Activated CD4-positive, alpha-beta T cell treated with anti-CD3 and anti-CD28 coated beads for 36 hours (primary cell): Measurements from ENCODE around the gene GDI1. TPM values are rescaled to one million over a fixed set of nuclear protein-coding genes. Genes with fewer than 3 reads are reported as not detected.
A peak's percentile ranks its signal among the peaks of the same experiment; 100 is the strongest.

ENCODE experiments used
- ATAC-seq: fragments of 200-7000 bp; cut with Tn5 transposase; one replicate; pipeline ENCODE4 v1.10.0; 2021; ENCODE audit warnings: mild to moderate bottlenecking, moderate library complexity
- CTCF ChIA-PET: fragments of 350-600 bp; sonication (Branson Sonifier 250); formaldehyde crosslinking; loops from one replicate; lab custom pipeline; 2021; ENCODE audit warnings: antibody characterized with exemption; lab: Charles Lee
- POLR2A ChIA-PET: fragments of 350-600 bp; sonication (Branson Sonifier 250); formaldehyde crosslinking; loops from one replicate; lab custom pipeline; 2021; ENCODE audit warnings: antibody characterized with exemption, inconsistent platforms; lab: Charles Lee
- DNase-seq: peaks from one replicate; pipeline ENCODE4 v3.0.0-alpha.2; 2020
- H3K27ac Mint-ChIP-seq: one replicate; pipeline ENCODE4 v1.8.0; 2021; ENCODE audit warnings: mixed read lengths
- H3K27me3 Mint-ChIP-seq: one replicate; pipeline ENCODE4 v1.8.0; 2021; ENCODE audit warnings: mixed read lengths
- H3K36me3 Mint-ChIP-seq: one replicate; pipeline ENCODE4 v1.8.0; 2021; ENCODE audit warnings: low read depth, mixed read lengths
- H3K4me1 Mint-ChIP-seq: one replicate; pipeline ENCODE4 v1.8.0; 2021; ENCODE audit warnings: mixed read lengths
- H3K4me3 Mint-ChIP-seq: one replicate; pipeline ENCODE4 v1.8.0; 2021; ENCODE audit warnings: mild to moderate bottlenecking, moderate library complexity, mixed read lengths
- H3K9me3 Mint-ChIP-seq: one replicate; pipeline ENCODE4 v1.8.0; 2021; ENCODE audit warnings: low read depth, mixed read lengths
- intact Hi-C, 2 experiments: fragments of 100-400 bp; cut with DNase I in 1 of 2; cut with micrococcal nuclease in 1 of 2; formaldehyde crosslinking; loops; one replicate each; pipeline versions ENCODE4 v1.14.2 to v1.15.1; 2022 to 2024; cut with DNase I, micrococcal nuclease
- total RNA-seq, 2 experiments: library from RNA; stranded (reverse); gene quantifications; one replicate each; pipeline ENCODE4 v1.2.3, GENCODE V29; 2021

The GDI1 gene
- total RNA-seq, 2 experiments from 2014 or later = 100 to 117 TPM

DNA sequence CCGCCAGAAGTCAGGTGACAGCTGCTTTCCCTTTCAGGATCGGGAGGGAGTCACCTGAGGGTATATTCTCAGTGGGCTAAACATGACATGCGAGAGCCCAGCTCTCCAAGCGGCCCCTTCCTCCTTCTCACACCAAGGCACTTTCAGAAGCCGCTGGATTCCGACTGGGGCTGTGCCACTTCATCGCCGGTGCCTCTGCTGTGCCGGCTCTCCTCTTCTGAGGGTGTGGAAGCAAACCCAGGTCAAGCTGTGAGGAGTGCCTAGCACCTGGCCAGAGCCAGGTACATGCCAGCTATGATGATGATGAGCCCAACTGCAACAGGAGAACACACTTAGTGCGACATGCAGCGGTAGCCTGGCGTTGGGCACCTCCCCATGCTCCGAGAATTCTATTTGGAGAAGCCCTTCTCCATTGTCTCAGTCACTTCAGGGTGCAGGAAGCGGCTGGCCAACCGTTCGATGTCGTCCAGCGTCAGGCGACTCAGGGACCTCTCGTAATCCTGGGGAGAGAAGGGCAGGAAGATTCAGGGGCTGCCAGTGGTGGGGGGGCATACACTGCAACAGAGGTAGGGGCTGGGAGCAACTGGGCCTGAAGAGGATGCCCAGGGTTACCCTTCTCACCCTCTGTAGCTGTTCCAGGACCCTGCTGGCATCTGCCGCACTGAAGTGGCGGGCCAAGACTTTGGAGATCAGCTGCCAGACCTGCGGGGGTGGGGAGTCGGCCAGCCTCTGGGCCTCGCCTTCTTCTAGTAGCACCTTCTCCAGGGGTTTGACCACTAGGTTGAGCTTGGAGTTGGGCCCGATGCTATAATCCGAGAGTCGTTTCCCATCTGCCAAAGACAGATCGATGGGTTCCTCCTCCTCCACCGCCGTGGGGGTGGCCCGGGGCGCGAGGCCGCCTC lies 48.4 kb downstream of the GDI1 start:
- ATAC-seq (no peak), DNase-seq (no peak)
- Mint-ChIP-seq H3K4me1 (peaks cover 31% of the 10 kb centered on the region), H3K9me3 (no peaks in the 10 kb centered on the region), H3K27ac (peak overlapping the region; percentile 58), H3K36me3 (peaks cover 12% of the 10 kb centered on the region), H3K4me3 (peak overlapping the region; percentile 71), H3K27me3 (no peaks in the 10 kb centered on the region)
- ChIA-PET POLR2A (no interaction called here), CTCF (no interaction called here)
- intact Hi-C loops = loop anchor here (1.0 to 10.0 kb wide), 4 partner anchors 31 to 761 kb away; partner anchors contain the start of genes ABCD1 (in 1 of the 2), BCAP31 (in 1 of the 2), FAM3A (in 1 of the 2) and RPL10 (in 1 of the 2)

DNA sequence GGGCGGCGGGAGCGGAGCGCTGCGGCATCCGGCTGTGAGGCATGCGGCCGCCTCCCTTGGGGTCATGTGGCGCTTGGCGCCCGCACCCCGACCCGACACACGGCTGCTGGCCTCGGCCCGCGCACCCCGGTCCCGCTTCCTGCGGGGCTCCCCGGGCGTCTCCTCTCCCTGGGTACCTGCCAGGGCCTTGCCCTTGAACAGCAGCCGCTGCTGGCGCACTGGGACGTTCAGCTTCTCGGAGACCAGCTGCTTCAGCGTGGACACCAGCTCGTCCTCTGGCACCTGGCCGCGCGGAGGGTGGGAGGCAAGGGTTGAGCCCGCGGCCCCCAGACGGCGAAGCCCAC lies 49.1 kb downstream of the GDI1 start:
- peak overlapping the region; percentile 71 for H3K4me3 Mint-ChIP-seq
- H3K4me1 Mint-ChIP-seq = peaks cover 31% of the 10 kb centered on the region
- ChIA-PET CTCF (no interaction called here), POLR2A (no interaction called here)
- H3K36me3 Mint-ChIP-seq = peaks cover 12% of the 10 kb centered on the region
- no peak overlapping the region for H3K27ac Mint-ChIP-seq
- peak; percentile 7 for ATAC-seq
- no peaks in the 10 kb centered on the region for H3K9me3 Mint-ChIP-seq
- intact Hi-C loops = loop anchor here (1.0 to 10.0 kb wide), 4 partner anchors 30 to 761 kb away; partner anchors contain the start of genes ABCD1 (in 1 of the 2), BCAP31 (in 1 of the 2), FAM3A (in 1 of the 2) and RPL10 (in 1 of the 2)
- DNase-seq = peak; percentile 58
- no peaks in the 10 kb centered on the region for H3K27me3 Mint-ChIP-seq

DNA sequence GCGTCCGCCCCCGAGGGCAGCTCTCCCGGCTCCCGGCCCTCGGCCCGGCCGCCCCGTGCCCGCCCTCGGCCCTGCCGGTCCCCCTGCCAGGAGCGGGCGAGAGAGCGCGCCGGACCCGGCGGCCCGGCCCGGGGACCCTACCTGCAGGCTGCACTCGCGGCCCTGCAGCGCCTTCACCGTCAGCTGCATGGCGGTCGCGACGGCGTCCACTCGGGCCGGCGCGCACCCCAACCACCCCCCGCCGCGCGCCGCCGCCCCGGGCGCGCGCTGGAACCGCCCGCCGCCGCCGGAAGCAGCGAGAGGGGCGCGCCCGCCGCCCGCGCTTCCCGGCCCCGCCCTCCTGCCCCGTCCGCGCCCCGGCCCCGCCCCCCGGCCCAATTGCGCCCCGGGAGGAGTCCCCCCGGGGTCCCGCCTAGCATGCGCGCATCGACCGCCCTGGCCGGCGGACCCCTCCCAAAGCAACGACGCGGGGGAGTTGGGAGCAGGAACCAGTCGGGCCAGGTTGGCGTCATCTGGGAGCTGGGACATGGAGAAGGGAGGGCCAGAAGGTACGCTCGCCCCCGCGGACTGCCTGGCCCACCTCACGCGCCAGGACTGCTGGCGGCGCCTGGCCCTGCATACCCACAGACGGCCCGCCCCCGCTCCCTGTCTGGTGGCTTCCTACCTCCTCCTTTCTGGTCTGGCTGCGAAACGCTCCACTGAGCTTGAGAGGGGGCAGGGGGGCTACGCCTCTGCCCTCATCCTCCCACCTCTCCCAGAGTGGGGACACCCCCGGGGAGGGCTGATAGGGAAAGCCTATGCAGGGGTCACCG lies 49.6 kb downstream of the GDI1 start, which contains the start of gene UBL4A:
UBL4A (minus strand) TSS at position 220 of the 812 bp plus-strand sequence; CDS start at position 189, 31 bp downstream.
- intact Hi-C loops = loop anchor here (1.0 to 10.0 kb wide), 4 partner anchors 30 to 762 kb away; partner anchors contain the start of genes ABCD1 (in 1 of the 2), BCAP31 (in 1 of the 2), FAM3A (in 1 of the 2) and RPL10 (in 1 of the 2)
- ChIA-PET POLR2A (interaction anchor here (0.6 to 1.2 kb wide), 3 partner anchors 8 to 116 kb away, joined by 3 to 4 read pairs (median 4); partner anchors contain the start of gene LAGE3), CTCF (no interaction called here)
- peak; percentile 21 for ATAC-seq
- Mint-ChIP-seq H3K36me3 (peaks cover 12% of the 10 kb centered on the region), H3K27ac (peak within 1 kb of the TSS; percentile 58), H3K27me3 (no peaks in the 10 kb centered on the region), H3K4me3 (peak within 1 kb of the TSS; percentile 71), H3K9me3 (no peaks in the 10 kb centered on the region), H3K4me1 (peaks cover 33% of the 10 kb centered on the region)
- peak; percentile 70 for DNase-seq

DNA sequence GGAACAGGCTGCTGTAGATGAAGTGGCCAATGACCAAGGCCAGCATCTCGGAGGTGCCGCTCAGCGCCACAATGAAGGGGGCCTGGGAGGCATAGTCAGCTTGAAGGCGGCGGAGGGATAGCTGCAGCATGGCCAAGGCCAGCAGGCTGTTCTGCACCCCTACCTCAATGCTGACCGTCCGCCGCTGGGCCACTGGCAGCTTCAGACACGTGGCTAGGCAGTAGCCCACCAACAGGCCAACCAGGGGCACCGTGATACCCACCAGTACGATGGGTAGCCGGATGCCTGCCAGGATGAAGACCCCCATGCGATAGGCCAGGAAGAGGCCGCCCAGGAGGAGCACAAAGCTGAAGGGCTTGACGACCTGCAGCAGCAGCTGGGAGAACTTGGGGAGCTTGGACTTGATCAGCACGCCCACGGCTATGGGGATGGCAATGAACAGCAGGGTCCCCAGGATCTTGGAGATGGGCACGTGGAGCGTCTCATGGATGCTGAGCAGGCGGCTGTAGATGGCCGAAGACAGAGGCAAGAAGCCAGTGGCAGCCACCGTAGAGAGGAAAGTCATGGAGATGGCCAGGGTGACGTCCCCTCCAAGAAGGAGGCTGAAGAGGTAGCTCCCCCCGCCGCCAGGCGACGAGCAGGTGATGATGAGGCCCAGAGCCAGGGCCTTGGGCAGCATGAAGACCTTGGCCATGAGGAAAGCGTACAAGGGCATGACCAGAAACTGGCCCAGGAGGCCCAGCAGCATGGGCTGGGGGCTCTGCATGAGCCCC lies 50.8 kb downstream of the GDI1 start:
- DNase-seq (no peak), ATAC-seq (no peak)
- ChIA-PET POLR2A (interaction anchor here (0.8 to 1.2 kb wide), 2 partner anchors 9 to 117 kb away, joined by 3 to 4 read pairs; partner anchors contain the start of gene LAGE3), CTCF (interaction anchor here (0.6 kb wide), 1 partner anchor 8 kb away, joined by 3 read pairs; no protein-coding TSS in a partner anchor)
- no peaks in the 10 kb centered on the region for H3K9me3 Mint-ChIP-seq
- H3K27ac Mint-ChIP-seq = no peak overlapping the region
- intact Hi-C loops = loop anchor here (5.0 to 10.0 kb wide), 2 partner anchors 45 to 763 kb away; partner anchors contain the start of genes ABCD1 (in 1 of the 2) and BCAP31 (in 1 of the 2)
- H3K36me3 Mint-ChIP-seq = peaks cover 12% of the 10 kb centered on the region
- H3K4me3 Mint-ChIP-seq = no peak overlapping the region
- no peaks in the 10 kb centered on the region for H3K27me3 Mint-ChIP-seq
- peaks cover 33% of the 10 kb centered on the region for H3K4me1 Mint-ChIP-seq

DNA sequence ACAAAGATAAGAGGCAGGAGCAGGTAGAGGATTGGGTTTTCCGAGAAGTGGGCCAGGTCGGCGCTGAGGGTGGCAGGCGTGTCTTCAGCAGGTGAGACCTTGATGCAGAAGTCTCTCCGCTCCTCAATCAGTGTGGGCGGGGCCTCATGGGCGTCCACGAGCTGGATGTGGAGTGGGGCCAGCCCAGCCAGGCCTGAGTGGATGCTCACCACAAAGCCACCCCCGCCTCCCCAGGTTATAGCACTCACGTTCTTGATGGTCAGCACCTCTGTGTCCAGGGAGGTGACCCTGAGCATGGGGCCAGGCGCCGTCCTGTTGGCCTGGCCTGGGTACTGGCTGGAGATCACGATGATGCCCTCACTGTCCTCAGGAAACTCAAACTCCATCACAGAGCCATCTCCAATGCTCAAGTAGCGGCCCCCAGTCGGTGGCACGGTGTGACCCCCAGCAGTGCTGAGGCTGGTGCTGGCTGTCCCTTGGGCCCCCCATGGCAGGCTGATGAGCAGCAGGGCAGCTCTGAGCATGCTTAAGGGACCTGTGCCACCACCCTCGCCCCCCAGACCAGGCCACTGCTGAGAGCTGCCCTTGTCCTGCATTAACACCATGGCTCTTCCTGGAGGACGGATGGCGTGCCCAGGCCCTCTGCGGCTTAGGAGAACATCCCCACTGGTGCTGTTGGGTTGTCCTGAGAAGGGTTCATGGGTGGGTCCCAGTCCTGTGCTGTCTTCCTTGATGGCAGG lies 51.6 kb downstream of the GDI1 start:
- intact Hi-C loops = loop anchor here (5.0 to 10.0 kb wide), 2 partner anchors 44 to 764 kb away; partner anchors contain the start of genes ABCD1 (in 1 of the 2) and BCAP31 (in 1 of the 2)
- ChIA-PET POLR2A (no interaction called here), CTCF (interaction anchor here (0.6 kb wide), 2 partner anchors 8 to 26 kb away, joined by 3 read pairs; no protein-coding TSS in a partner anchor)
- Mint-ChIP-seq H3K27me3 (no peaks in the 10 kb centered on the region), H3K4me1 (peaks cover 30% of the 10 kb centered on the region), H3K36me3 (peaks cover 9% of the 10 kb centered on the region), H3K9me3 (no peaks in the 10 kb centered on the region), H3K27ac (no peak overlapping the region), H3K4me3 (no peak overlapping the region)
- ATAC-seq (no peak), DNase-seq (no peak)

DNA sequence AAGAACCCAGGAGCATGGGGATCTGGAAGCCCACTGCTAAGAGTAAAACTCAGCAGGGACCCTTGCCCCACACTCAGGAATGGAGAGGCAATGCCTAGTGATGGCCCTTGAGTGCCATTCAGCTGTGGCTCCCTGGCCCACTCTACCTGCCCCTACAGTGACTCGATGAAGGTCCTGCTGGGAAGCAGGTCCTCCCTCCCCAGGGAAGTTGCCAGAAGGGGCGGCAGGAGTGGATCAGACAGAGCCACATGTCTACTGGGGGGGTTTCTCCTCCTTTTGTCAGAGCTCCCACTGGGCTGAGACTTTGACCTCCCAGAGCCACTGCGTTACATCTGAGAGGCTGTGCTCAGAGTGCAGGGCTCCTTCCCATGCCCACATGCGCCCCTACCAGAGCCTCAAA lies 52.2 kb downstream of the GDI1 start:
- Mint-ChIP-seq H3K9me3 (no peaks in the 10 kb centered on the region), H3K27ac (peak overlapping the region; percentile 86)
- CTCF ChIA-PET = interaction anchor here (0.6 kb wide), 2 partner anchors 26 to 48 kb away, joined by 3 read pairs; no protein-coding TSS in a partner anchor

DNA sequence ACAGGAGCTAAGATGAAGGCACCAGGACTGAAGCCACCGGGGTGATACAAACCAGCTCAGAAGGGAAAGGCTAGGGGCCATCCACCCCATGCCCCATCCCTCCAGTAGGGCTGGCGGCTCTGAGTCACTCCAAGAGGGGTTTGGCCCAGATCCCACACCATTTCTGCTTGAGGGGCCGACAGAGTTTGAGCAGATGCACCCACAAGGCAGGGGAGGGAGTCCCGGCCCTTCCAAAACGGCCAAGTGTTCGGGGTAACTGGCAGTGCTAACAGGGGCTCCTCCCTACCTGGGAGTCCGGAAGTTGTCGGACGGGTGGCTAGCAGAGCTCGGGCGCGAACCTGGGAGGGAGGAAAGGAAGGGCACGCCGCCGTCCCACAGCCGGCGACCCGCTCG lies 53.1 kb downstream of the GDI1 start:
- POLR2A ChIA-PET = interaction anchor here (0.5 to 1.4 kb wide), 2 partner anchors 12 to 119 kb away, joined by 3 to 4 read pairs; no protein-coding TSS in a partner anchor
- H3K36me3 Mint-ChIP-seq = peaks cover 7% of the 10 kb centered on the region
- peak; percentile 52 for DNase-seq
- peak overlapping the region; percentile 85 for H3K4me3 Mint-ChIP-seq
- H3K27ac Mint-ChIP-seq = peak overlapping the region; percentile 86
- peak; percentile 19 for ATAC-seq
- intact Hi-C loops = loop anchor here in 1 of 2 experiments (1.0 to 2.0 kb wide), 10 partner anchors 11 to 518 kb away; partner anchors contain the start of genes ATP6AP1, FAM3A, GDI1 and IKBKG
- no peaks in the 10 kb centered on the region for H3K9me3 Mint-ChIP-seq
- CTCF ChIA-PET = interaction anchor here (0.9 to 1.1 kb wide), 2 partner anchors 9 to 37 kb away, joined by 3 to 8 read pairs; no protein-coding TSS in a partner anchor
- no peaks in the 10 kb centered on the region for H3K27me3 Mint-ChIP-seq
- peaks cover 21% of the 10 kb centered on the region for H3K4me1 Mint-ChIP-seq

More for the DNA sequence above, 52.2 kb downstream of the GDI1 start:
- no peak for DNase-seq
- intact Hi-C loops = loop anchor here (5.0 to 10.0 kb wide), 2 partner anchors 43 to 764 kb away; partner anchors contain the start of genes ABCD1 (in 1 of the 2) and BCAP31 (in 1 of the 2)
- Mint-ChIP-seq H3K36me3 (peaks cover 7% of the 10 kb centered on the region), H3K4me3 (peak overlapping the region; percentile 85), H3K4me1 (peaks cover 26% of the 10 kb centered on the region), H3K27me3 (no peaks in the 10 kb centered on the region)
- POLR2A ChIA-PET = no interaction called here
- no peak for ATAC-seq

DNA sequence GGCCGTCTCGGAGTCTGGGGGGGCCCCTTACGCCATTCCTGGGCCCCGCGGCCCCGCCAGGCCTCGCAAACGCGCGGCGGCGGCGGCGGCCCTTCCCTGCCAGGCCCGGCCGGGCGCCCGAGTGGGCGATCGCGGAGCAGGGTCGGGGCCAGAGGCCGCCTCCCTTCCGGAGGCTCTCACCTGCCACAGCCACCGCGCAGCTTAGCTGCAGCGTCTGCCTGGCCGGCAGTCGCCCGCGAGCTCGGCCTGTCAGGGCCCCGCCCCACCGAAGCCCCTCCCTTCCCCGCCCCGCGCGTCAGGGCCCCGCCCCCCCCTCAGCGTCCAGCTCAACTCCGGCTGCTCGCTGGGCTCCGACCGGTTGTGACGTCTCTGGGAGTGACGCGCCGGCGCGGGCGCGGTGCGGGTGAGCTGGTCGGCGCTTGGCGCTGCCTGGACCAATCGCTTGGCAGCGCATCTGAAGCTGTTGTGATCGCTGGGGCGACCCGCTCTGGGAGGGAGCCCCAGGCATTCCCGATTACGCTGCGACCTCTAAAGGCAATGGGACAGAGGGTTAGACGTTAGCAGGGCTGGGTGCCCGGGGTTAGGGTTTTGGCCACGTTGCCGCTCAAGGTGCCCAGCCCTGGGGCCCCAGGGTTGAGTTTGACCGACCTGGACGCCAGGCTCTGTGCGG lies 53.6 kb downstream of the GDI1 start, which contains the start of gene SLC10A3:
SLC10A3 (minus strand) TSS at position 216 of the 670 bp plus-strand sequence. CDS start 1,689 bp downstream, outside the sequence.
- POLR2A ChIA-PET = interaction anchor here (0.5 to 1.4 kb wide), 3 partner anchors 11 to 764 kb away, joined by 3 to 4 read pairs (median 3); no protein-coding TSS in a partner anchor

More for the DNA sequence above, 53.6 kb downstream of the GDI1 start, which contains the start of gene SLC10A3:
- Mint-ChIP-seq H3K4me3 (peak within 1 kb of the TSS; percentile 85), H3K4me1 (peaks cover 17% of the 10 kb centered on the region), H3K27me3 (no peaks in the 10 kb centered on the region), H3K27ac (peak within 1 kb of the TSS; percentile 89), H3K9me3 (no peaks in the 10 kb centered on the region), H3K36me3 (peaks cover 5% of the 10 kb centered on the region)
- intact Hi-C loops = loop anchor here in 1 of 2 experiments (1.0 to 2.0 kb wide), 10 partner anchors 11 to 518 kb away; partner anchors contain the start of genes ATP6AP1, FAM3A, GDI1 and IKBKG
- DNase-seq (peak; percentile 94), ATAC-seq (peak; percentile 91)
- CTCF ChIA-PET = interaction anchor here (0.9 to 1.1 kb wide), 2 partner anchors 10 to 37 kb away, joined by 3 to 8 read pairs; no protein-coding TSS in a partner anchor
